ENCODE measurements around the gene OOSP3. TPM values are rescaled to one million over a fixed set of nuclear protein-coding genes. Genes with fewer than 3 reads are reported as not detected.

OOSP3 gene
- total RNA-seq, 1 donor from 2014 or later, result not detected

GRCh38 chr11:59938132-59938531 is 59.5 kb downstream of the OOSP3 start, which contains the start of gene OOSP1:
TSS of gene OOSP1 (plus strand) at chr11:59938432. CDS start at chr11:59938455, 23 bp downstream.
- DNase-seq (no peak), ATAC-seq (ENCODE audit: poor library complexity) (no peak)
- intact Hi-C loops (cut with DNase I), result no loop called here

- intact Hi-C loops (cut with DNase I), result no loop called here
- DNase-seq (no peak), ATAC-seq (ENCODE audit: poor library complexity) (no peak)
These were observed 60.1 kb downstream of the OOSP3 start for GRCh38 chr11:59938718-59939117.

DNA sequence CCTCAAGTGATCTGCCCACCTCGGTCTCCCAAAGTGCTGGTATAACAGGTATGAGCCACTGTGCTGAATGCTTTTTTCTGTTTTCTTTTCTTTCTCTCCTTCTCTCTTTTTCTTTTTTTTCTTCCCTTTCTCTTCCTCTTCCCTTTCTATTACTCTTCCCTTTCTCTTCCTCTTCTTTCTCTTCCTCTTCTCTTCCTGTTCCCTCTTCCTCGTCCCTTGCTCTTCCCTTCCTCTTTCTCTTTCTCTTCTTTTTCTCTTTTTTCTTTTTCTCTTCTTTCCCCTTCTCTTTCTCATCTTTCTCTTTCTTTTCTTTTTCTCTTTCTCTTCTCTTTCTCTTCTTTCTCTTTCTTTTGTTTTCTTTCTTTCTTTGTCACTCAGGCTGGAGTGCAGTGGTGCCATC is 60.9 kb downstream of the OOSP3 start:
- ATAC-seq (ENCODE audit: poor library complexity), result no peak
- intact Hi-C loops (cut with DNase I), result no loop called here
- DNase-seq, result no peak

DNA sequence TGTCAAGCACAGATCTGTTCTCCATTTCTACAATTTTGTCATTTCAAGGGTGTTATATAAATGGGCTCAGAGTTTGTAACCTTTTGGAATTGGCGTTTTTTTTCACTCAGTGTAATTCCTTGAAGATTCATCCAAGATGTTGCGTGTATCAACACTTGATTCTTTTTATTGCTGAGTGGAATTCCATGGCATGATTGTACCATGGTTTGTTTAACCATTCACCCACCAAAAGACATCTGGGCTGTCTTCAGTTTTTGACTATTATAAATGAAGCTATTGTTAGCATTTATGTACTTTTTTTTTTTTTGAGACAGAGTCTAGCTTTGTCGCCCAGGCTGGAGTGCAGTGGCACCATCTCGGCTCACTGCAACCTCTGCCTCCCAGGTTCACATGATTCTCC is 62.5 kb downstream of the OOSP3 start:
- intact Hi-C loops (cut with DNase I), result no loop called here
- ATAC-seq (ENCODE audit: poor library complexity), result no peak
- no peak for DNase-seq

DNA sequence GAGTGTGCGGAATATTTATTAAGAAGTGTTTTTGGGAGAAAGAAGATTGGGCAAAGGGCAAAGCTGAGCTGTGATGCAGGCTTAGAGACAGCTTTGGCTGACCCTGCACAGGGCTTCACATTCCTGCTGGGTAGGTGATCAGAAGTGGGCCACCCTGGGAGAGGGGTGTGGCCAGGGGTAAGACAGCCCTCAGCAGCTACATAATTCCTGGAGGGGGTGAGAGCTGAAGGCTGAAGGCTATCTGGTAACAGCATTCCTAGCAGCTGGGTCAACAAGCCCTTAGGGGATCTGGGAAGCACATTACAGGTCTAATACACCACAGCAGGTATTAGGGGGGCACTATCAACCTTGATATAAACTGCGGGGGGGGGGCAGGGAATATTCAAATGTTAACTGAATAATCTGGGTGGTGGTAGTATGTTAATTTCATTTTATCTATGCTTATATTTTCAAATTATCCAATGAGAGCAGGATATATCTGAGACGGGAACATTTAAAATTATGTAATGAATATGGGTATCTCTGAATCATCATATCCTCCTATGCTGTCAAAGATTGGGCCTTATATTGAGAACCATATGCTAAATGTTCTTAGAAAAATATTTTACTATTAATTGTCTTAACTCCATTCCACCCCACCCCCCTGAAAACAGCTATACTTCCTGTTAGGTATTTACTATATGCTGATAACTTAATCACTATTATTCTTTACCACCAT is 65.6 kb downstream of the OOSP3 start:
- intact Hi-C loops (cut with DNase I), result no loop called here
- ATAC-seq (ENCODE audit: poor library complexity), result no peak

GRCh38 chr11:59944720-59945119 is 66.1 kb downstream of the OOSP3 start:
- DNase-seq (no peak), ATAC-seq (ENCODE audit: poor library complexity) (no peak)
- intact Hi-C loops (cut with DNase I), result no loop called here

More for the DNA sequence above, 65.6 kb downstream of the OOSP3 start:
- no peak for DNase-seq

Other genes with a start within 250 kb of the OOSP3 start
- gene PATL1, start 209.7 kb upstream of the OOSP3 start, total RNA-seq, result 21.6 TPM
- gene OR10V1, start 164.9 kb upstream of the OOSP3 start, total RNA-seq, result not detected
- gene STX3, start 123.4 kb upstream of the OOSP3 start, total RNA-seq, result 9.2 TPM
- gene MRPL16, start 68.0 kb upstream of the OOSP3 start, total RNA-seq, result 95.3 TPM
- gene CBLIF, start 33.3 kb upstream of the OOSP3 start, total RNA-seq, result not detected
- gene TCN1, start 12.3 kb upstream of the OOSP3 start, total RNA-seq, result not detected
- not detected for gene OOSP1, start 59.6 kb downstream of the OOSP3 start, total RNA-seq
- gene OOSP4A, start 85.3 kb downstream of the OOSP3 start, total RNA-seq, result not detected
- not detected for gene OOSP4B, start 138.4 kb downstream of the OOSP3 start, total RNA-seq
- not detected for gene OOSP2, start 161.6 kb downstream of the OOSP3 start, total RNA-seq
- not detected for gene MS4A3, start 177.9 kb downstream of the OOSP3 start, total RNA-seq
- gene MS4A2, start 209.9 kb downstream of the OOSP3 start, total RNA-seq, result 1.0 TPM